HG03378 (cell line): ENCODE data around the gene SIX1.

ENCODE experiments used
- ATAC-seq: cut with Tn5 transposase; IDR thresholded peaks from one replicate; pipeline ENCODE4 v1.9.1; 2021; ENCODE audit warnings: mild to moderate bottlenecking, moderate library complexity; ENCODE audit not compliant: unreplicated experiment

The SIX1 gene

GRCh38 chr14:60655898-60656685 is 6.8 kb upstream of the SIX1 start:
- ATAC-seq = no peak

GRCh38 chr14:60655119-60655897 is 6.0 kb upstream of the SIX1 start:
- ATAC-seq = no peak

GRCh38 chr14:60654334-60654821 is 5.1 kb upstream of the SIX1 start:
- ATAC-seq = no peak

GRCh38 chr14:60653701-60654161 is 4.5 kb upstream of the SIX1 start:
- no peak for ATAC-seq

GRCh38 chr14:60652674-60653651 is 3.7 kb upstream of the SIX1 start:
- ATAC-seq = no peak

GRCh38 chr14:60651796-60652673 is 2.8 kb upstream of the SIX1 start:
- ATAC-seq = no peak

GRCh38 chr14:60651086-60651795 is 2.0 kb upstream of the SIX1 start:
- ATAC-seq = no peak

GRCh38 chr14:60650373-60650961 is 1.2 kb upstream of the SIX1 start:
- ATAC-seq = no peak

GRCh38 chr14:60649875-60650372 is 647 bp upstream of the SIX1 start:
- no peak for ATAC-seq

GRCh38 chr14:60648249-60648933 is 886 bp downstream of the SIX1 start:
- no peak for ATAC-seq

- ATAC-seq = no peak
These were observed 1.4 kb downstream of the SIX1 start for GRCh38 chr14:60647837-60648248.

GRCh38 chr14:60647081-60647836 is 2.0 kb downstream of the SIX1 start:
- ATAC-seq = no peak

GRCh38 chr14:60646226-60646818 is 3.0 kb downstream of the SIX1 start:
- no peak for ATAC-seq

- ATAC-seq = no peak
These were observed 4.0 kb downstream of the SIX1 start for GRCh38 chr14:60645126-60645741.

GRCh38 chr14:60644666-60645065 is 4.6 kb downstream of the SIX1 start:
- ATAC-seq = no peak
